ENCODE results near the gene AQP11.

DNA sequence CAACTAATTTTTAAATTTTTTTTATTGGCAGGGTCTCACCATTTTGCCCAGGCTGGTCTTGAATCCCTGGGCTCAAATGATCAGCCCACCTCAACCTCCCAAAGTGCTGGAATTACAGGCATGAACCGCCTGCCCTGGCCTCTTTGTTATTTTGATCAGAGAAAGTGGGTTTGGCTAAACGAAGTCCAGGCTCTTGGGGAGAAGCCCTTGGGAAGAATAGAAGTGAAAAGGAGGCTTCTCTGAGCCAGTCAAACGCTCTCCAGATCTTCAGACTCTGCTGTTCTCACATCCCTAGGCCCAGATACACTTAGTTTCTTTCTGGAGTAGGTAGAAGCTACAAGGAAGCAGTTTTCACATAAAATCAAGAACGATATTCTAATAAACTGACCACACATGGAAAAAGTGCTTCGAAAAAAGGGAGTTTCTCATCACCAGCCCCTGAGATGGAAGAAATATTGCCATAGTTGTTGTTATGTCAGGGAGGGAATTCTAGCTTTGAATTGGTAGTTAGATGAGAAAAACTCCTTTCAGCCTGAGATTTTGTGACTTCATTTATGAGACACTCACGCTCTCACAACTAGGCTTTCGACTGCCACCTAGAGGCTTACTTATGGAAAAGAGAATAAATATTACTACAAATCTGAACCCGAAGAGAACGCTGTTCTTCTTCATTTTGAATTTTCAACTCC lies 41.7 kb upstream of the AQP11 start:
- TF ChIP-seq, protein P1, sequence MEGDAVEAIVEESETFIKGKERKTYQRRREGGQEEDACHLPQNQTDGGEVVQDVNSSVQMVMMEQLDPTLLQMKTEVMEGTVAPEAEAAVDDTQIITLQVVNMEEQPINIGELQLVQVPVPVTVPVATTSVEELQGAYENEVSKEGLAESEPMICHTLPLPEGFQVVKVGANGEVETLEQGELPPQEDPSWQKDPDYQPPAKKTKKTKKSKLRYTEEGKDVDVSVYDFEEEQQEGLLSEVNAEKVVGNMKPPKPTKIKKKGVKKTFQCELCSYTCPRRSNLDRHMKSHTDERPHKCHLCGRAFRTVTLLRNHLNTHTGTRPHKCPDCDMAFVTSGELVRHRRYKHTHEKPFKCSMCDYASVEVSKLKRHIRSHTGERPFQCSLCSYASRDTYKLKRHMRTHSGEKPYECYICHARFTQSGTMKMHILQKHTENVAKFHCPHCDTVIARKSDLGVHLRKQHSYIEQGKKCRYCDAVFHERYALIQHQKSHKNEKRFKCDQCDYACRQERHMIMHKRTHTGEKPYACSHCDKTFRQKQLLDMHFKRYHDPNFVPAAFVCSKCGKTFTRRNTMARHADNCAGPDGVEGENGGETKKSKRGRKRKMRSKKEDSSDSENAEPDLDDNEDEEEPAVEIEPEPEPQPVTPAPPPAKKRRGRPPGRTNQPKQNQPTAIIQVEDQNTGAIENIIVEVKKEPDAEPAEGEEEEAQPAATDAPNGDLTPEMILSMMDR (conservative IDR thresholded peaks at IDR 0.05; ENCODE audit: low read depth, low read length), result peak; percentile 90
- TF ChIP-seq EZH2phosphoT487 (IDR thresholded peaks at IDR 0.05; ENCODE audit: borderline replicate concordance, low read length), result no peak
